ENCODE data around the gene CPD. TPM values are rescaled to one million over a fixed set of nuclear protein-coding genes. Genes with fewer than 3 reads are reported as not detected.

Gene CPD
- total and polyA plus RNA-seq, 4 donors: 19.1 to 139 (median 58.8) TPM

- Histone ChIP-seq H3K27ac (ENCODE audit: low read depth in 1 of 2, low read length in 2 of 2) (no peak overlapping the region), H3K4me3 (ENCODE audit: low read depth in 1 of 3, low read length in 3 of 3) (no peak overlapping the region), H3K9me3 (ENCODE audit: control insufficient read depth in 4 of 4, low read length in 3 of 4) (peaks cover 0 to 5% (median 2%) of the 10 kb centered on the region in 4 donors), H3K4me1 (ENCODE audit: control insufficient read depth in 4 of 4, insufficient read depth in 4 of 4, low read length in 3 of 4) (peaks cover 0 to 2% (median 0%) of the 10 kb centered on the region in 4 donors), H3K9ac (ENCODE audit: low read depth in 1 of 2, low read length in 2 of 2) (no peak overlapping the region), H3K36me3 (ENCODE audit: control insufficient read depth in 4 of 4, insufficient read depth in 3 of 4, low read depth in 1 of 4, low read length in 3 of 4) (no peaks in the 10 kb centered on the region), H3K27me3 (ENCODE audit: control insufficient read depth in 4 of 4, insufficient read depth in 4 of 4, low read length in 3 of 4) (no peaks in the 10 kb centered on the region)
- DNase-seq (ENCODE audit: low spot score): no peak
- WGBS: 97% methylated on average over 4 of the region's 4 CpGs
- no peak for TF ChIP-seq RAD21 (IDR thresholded peaks at IDR 0.05)
- no peak for TF ChIP-seq HNF4A (conservative IDR thresholded peaks at IDR 0.05)
- no peak for TF ChIP-seq MAX (IDR thresholded peaks at IDR 0.05)
- TF ChIP-seq ZBTB33 (IDR thresholded peaks at IDR 0.05): no peak
- no peak for TF ChIP-seq FOXA1 (IDR thresholded peaks at IDR 0.05)
- TF ChIP-seq JUND (IDR thresholded peaks at IDR 0.05): no peak
- TF ChIP-seq, protein P1, sequence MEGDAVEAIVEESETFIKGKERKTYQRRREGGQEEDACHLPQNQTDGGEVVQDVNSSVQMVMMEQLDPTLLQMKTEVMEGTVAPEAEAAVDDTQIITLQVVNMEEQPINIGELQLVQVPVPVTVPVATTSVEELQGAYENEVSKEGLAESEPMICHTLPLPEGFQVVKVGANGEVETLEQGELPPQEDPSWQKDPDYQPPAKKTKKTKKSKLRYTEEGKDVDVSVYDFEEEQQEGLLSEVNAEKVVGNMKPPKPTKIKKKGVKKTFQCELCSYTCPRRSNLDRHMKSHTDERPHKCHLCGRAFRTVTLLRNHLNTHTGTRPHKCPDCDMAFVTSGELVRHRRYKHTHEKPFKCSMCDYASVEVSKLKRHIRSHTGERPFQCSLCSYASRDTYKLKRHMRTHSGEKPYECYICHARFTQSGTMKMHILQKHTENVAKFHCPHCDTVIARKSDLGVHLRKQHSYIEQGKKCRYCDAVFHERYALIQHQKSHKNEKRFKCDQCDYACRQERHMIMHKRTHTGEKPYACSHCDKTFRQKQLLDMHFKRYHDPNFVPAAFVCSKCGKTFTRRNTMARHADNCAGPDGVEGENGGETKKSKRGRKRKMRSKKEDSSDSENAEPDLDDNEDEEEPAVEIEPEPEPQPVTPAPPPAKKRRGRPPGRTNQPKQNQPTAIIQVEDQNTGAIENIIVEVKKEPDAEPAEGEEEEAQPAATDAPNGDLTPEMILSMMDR (IDR thresholded peaks at IDR 0.05; ENCODE audit: low read depth, low read length, missing input control): no peak
- TF ChIP-seq HNF4G (IDR thresholded peaks at IDR 0.05): no peak
- TF ChIP-seq YY1 (IDR thresholded peaks at IDR 0.05): no peak
- no peak for TF ChIP-seq TAF1 (conservative IDR thresholded peaks at IDR 0.05)
- TF ChIP-seq GABPA (IDR thresholded peaks at IDR 0.05 in 1 of 2, conservative IDR thresholded peaks at IDR 0.05 in 1 of 2): no peak
Observed at GRCh38 chr17:30361766-30362279, 16.9 kb upstream of the CPD start.

- no peak overlapping the region for H3K9ac ChIP-seq (ENCODE audit: low read depth in 1 of 2, low read length in 2 of 2)
- H3K27me3 ChIP-seq (ENCODE audit: control insufficient read depth in 4 of 4, insufficient read depth in 4 of 4, low read length in 3 of 4): no peaks in the 10 kb centered on the region
- peaks cover 0 to 2% (median 0%) of the 10 kb centered on the region in 4 donors for H3K4me1 ChIP-seq (ENCODE audit: control insufficient read depth in 4 of 4, insufficient read depth in 4 of 4, low read length in 3 of 4)
- H3K4me3 ChIP-seq (ENCODE audit: low read depth in 1 of 3, low read length in 3 of 3): no peak overlapping the region
- peaks cover 0 to 5% (median 2%) of the 10 kb centered on the region in 4 donors for H3K9me3 ChIP-seq (ENCODE audit: control insufficient read depth in 4 of 4, low read length in 3 of 4)
- peak in 1 of 2 donors; percentile 28 for TF ChIP-seq RXRA (IDR thresholded peaks at IDR 0.05)
- TF ChIP-seq GABPA (IDR thresholded peaks at IDR 0.05 in 1 of 2, conservative IDR thresholded peaks at IDR 0.05 in 1 of 2): peak in 1 of 2 donors; percentile 46
- TF ChIP-seq SP1 (IDR thresholded peaks at IDR 0.05): peak; percentile 58
- TF ChIP-seq HNF4A (conservative IDR thresholded peaks at IDR 0.05): no peak
- TF ChIP-seq YY1 (IDR thresholded peaks at IDR 0.05): no peak
- no peaks in the 10 kb centered on the region for H3K36me3 ChIP-seq (ENCODE audit: control insufficient read depth in 4 of 4, insufficient read depth in 3 of 4, low read depth in 1 of 4, low read length in 3 of 4)
- no peak for DNase-seq (ENCODE audit: low spot score)
- WGBS: 51% methylated on average over 1 of the region's 1 CpG
- H3K27ac ChIP-seq (ENCODE audit: low read depth in 1 of 2, low read length in 2 of 2): peak overlapping the region in 1 of 2 donors; percentile 19
Observed at GRCh38 chr17:30363715-30364202, 15.0 kb upstream of the CPD start.

GRCh38 chr17:30366536-30366935, 12.2 kb upstream of the CPD start:
- WGBS: 91% methylated on average over 3 of the region's 3 CpGs
- Histone ChIP-seq H3K4me3 (ENCODE audit: low read depth in 1 of 3, low read length in 3 of 3) (no peak overlapping the region), H3K9me3 (ENCODE audit: control insufficient read depth in 4 of 4, low read length in 3 of 4) (peaks cover 0 to 5% (median 2%) of the 10 kb centered on the region in 4 donors), H3K4me1 (ENCODE audit: control insufficient read depth in 4 of 4, insufficient read depth in 4 of 4, low read length in 3 of 4) (peaks cover 0 to 2% (median 0%) of the 10 kb centered on the region in 4 donors), H3K36me3 (ENCODE audit: control insufficient read depth in 4 of 4, insufficient read depth in 3 of 4, low read depth in 1 of 4, low read length in 3 of 4) (no peaks in the 10 kb centered on the region), H3K9ac (ENCODE audit: low read depth in 1 of 2, low read length in 2 of 2) (no peak overlapping the region), H3K27me3 (ENCODE audit: control insufficient read depth in 4 of 4, insufficient read depth in 4 of 4, low read length in 3 of 4) (no peaks in the 10 kb centered on the region), H3K27ac (ENCODE audit: low read depth in 1 of 2, low read length in 2 of 2) (no peak overlapping the region)
- no peak for DNase-seq (ENCODE audit: low spot score)
- no peak for TF ChIP-seq ATF3 (IDR thresholded peaks at IDR 0.05)
- TF ChIP-seq REST (IDR thresholded peaks at IDR 0.05): no peak
- TF ChIP-seq SP1 (IDR thresholded peaks at IDR 0.05): no peak
- TF ChIP-seq HNF4G (IDR thresholded peaks at IDR 0.05): no peak
- no peak for TF ChIP-seq RXRA (IDR thresholded peaks at IDR 0.05)
- TF ChIP-seq GABPA (IDR thresholded peaks at IDR 0.05 in 1 of 2, conservative IDR thresholded peaks at IDR 0.05 in 1 of 2): no peak
- no peak for TF ChIP-seq EGR1 (IDR thresholded peaks at IDR 0.05; ENCODE audit: low read depth in 2 of 2)
- TF ChIP-seq YY1 (IDR thresholded peaks at IDR 0.05): no peak
- no peak for TF ChIP-seq HNF4A (conservative IDR thresholded peaks at IDR 0.05)
- no peak for TF ChIP-seq NR2F2 (IDR thresholded peaks at IDR 0.05)
- TF ChIP-seq ZBTB33 (IDR thresholded peaks at IDR 0.05): no peak
